OCI-M2 (cell line): ENCODE results near the gene CHP2.

ENCODE experiments used
- DNase-seq: peaks from one replicate; lab custom pipeline; 2025; ENCODE audit not compliant: unreplicated experiment; lab: John Stamatoyannopoulos, UW

The CHP2 gene

DNA sequence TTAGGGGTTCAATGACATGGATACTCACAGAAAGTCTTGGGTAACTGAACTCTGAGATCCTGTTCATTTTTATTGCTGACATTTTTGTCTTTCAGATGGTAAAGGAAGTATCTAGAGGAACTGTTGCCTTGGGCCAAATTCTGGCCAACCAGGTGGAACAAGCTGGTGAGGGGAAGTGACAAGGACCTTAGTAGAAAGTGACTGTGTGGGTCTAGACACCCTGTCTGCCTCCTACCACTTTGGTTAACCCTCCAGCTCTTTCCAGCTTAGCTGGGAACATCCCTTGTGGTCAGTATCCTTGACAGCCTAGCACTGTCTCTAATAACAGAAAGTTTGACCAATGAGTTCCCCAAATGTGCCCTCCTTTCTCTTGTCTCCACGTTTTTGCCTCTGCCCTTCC, 52.2 kb downstream of the CHP2 start:
- no peak for DNase-seq
